HG03571 (cell line): Measurements from ENCODE around the gene DAPP1.

Source experiments
- ATAC-seq: cut with Tn5 transposase; IDR thresholded peaks from one replicate; pipeline ENCODE4 v1.9.1; 2021; ENCODE audit not compliant: unreplicated experiment

DAPP1 gene

GRCh38 chr4:99894161-99894997, 77.8 kb downstream of the DAPP1 start, which contains the start of gene LAMTOR3:
Gene LAMTOR3, minus strand, starts transcription at chr4:99894427. Its CDS starts 464 bp downstream, at chr4:99893963.
- ATAC-seq: peak; percentile 99

- ATAC-seq: no peak
Measured at GRCh38 chr4:99894998-99895397, 78.4 kb downstream of the DAPP1 start.

- ATAC-seq: no peak
Measured at GRCh38 chr4:99915449-99915848, 98.8 kb downstream of the DAPP1 start.

- no peak for ATAC-seq
Measured at GRCh38 chr4:99917575-99917974, 100.9 kb downstream of the DAPP1 start.

GRCh38 chr4:99918656-99919055, 102.0 kb downstream of the DAPP1 start:
- no peak for ATAC-seq
